Measurements from ENCODE around the gene ADCY3. TPM values are rescaled to one million over a fixed set of nuclear protein-coding genes. Genes with fewer than 3 reads are reported as not detected.

ADCY3 gene
- polyA plus RNA-seq, 1 donor from 2014 or later: 28.8 TPM

GRCh38 chr2:24923106-24923505 is 3.1 kb upstream of the ADCY3 start:
- H3K79me2 ChIP-seq (replicated peaks; ENCODE audit: insufficient read depth, low read length): no peaks in the 10 kb centered on the region
- no peaks in the 10 kb centered on the region for H3F3A ChIP-seq (ENCODE audit: insufficient read depth, low read length, poor library complexity, severe bottlenecking)
- H3K36me3 ChIP-seq (ENCODE audit: insufficient read depth, low read length): no peaks in the 10 kb centered on the region
- H3K27me3 ChIP-seq (ENCODE audit: insufficient read depth, low read depth, low read length): no peaks in the 10 kb centered on the region
- no peak overlapping the region for H3K27ac ChIP-seq (ENCODE audit: low read length)
- H3K4me2 ChIP-seq (ENCODE audit: low read length): no peak overlapping the region
- TF ChIP-seq REST (IDR thresholded peaks at IDR 0.05; ENCODE audit: borderline replicate concordance) (no peak), EP300 (conservative IDR thresholded peaks at IDR 0.05; ENCODE audit: poor library complexity, severe bottlenecking) (no peak), MXI1 (conservative IDR thresholded peaks at IDR 0.05; ENCODE audit: poor library complexity, severe bottlenecking) (no peak)
- no peaks in the 10 kb centered on the region for H3K9me3 ChIP-seq (ENCODE audit: low read length)
- H3K4me3 ChIP-seq (ENCODE audit: low read length): no peak overlapping the region
- H3K9me2 ChIP-seq (ENCODE audit: insufficient read depth, low read length): no peaks in the 10 kb centered on the region
- no peak overlapping the region for H3K9ac ChIP-seq (ENCODE audit: low read length)
- no peak overlapping the region for H2AFZ ChIP-seq (ENCODE audit: low read depth, low read length)
- H4K20me1 ChIP-seq (ENCODE audit: insufficient read depth): no peaks in the 10 kb centered on the region

GRCh38 chr2:24922556-24922955 is 2.5 kb upstream of the ADCY3 start:
- Histone ChIP-seq H3K9ac (ENCODE audit: low read length) (no peak overlapping the region), H3K27ac (ENCODE audit: low read length) (no peak overlapping the region), H4K20me1 (ENCODE audit: insufficient read depth) (no peaks in the 10 kb centered on the region), H3K9me2 (ENCODE audit: insufficient read depth, low read length) (no peaks in the 10 kb centered on the region), H3K79me2 (replicated peaks; ENCODE audit: insufficient read depth, low read length) (no peaks in the 10 kb centered on the region), H3F3A (ENCODE audit: insufficient read depth, low read length, poor library complexity, severe bottlenecking) (no peaks in the 10 kb centered on the region), H3K4me3 (ENCODE audit: low read length) (no peak overlapping the region), H3K9me3 (ENCODE audit: low read length) (no peaks in the 10 kb centered on the region), H3K27me3 (ENCODE audit: insufficient read depth, low read depth, low read length) (no peaks in the 10 kb centered on the region), H3K4me2 (ENCODE audit: low read length) (no peak overlapping the region), H2AFZ (ENCODE audit: low read depth, low read length) (no peak overlapping the region), H3K36me3 (ENCODE audit: insufficient read depth, low read length) (no peaks in the 10 kb centered on the region)
- TF ChIP-seq POLR2AphosphoS5 (IDR thresholded peaks at IDR 0.05) (no peak), EP300 (conservative IDR thresholded peaks at IDR 0.05; ENCODE audit: poor library complexity, severe bottlenecking) (no peak), CTCF (IDR thresholded peaks at IDR 0.05; ENCODE audit: poor library complexity, severe bottlenecking) (no peak), MXI1 (conservative IDR thresholded peaks at IDR 0.05; ENCODE audit: poor library complexity, severe bottlenecking) (no peak), REST (IDR thresholded peaks at IDR 0.05; ENCODE audit: borderline replicate concordance) (no peak), RAD21 (conservative IDR thresholded peaks at IDR 0.05) (no peak), TAF1 (IDR thresholded peaks at IDR 0.05; ENCODE audit: low read depth) (no peak), SMC3 (conservative IDR thresholded peaks at IDR 0.05; ENCODE audit: poor library complexity) (no peak), EZH2 (IDR thresholded peaks at IDR 0.05; ENCODE audit: borderline replicate concordance, insufficient read depth, low read length, poor library complexity, severe bottlenecking) (no peak)

Measured in neural cell (in vitro differentiated cells).